KBM-7 (cell line): Measurements from ENCODE around the gene NEURL3.
"Not testable (repeated sequence)": the region's sequence is repeated elsewhere in the genome, so short reads cannot be mapped to it uniquely, and the experiment has no call there.

Source experiments
- DNase-seq: peaks from one replicate; pipeline ENCODE4 v3.0.0-alpha.2; 2015
- in situ Hi-C: fragments of 300-500 bp; cut with MboI; formaldehyde crosslinking; loops from 2 replicates; pipeline ENCODE4 v1.14.3; 2020; ENCODE audit warnings: low sequenced_read_pairs, low pct_unique_long_range_greater_than_20kb, mixed read lengths

The NEURL3 gene, protein sequence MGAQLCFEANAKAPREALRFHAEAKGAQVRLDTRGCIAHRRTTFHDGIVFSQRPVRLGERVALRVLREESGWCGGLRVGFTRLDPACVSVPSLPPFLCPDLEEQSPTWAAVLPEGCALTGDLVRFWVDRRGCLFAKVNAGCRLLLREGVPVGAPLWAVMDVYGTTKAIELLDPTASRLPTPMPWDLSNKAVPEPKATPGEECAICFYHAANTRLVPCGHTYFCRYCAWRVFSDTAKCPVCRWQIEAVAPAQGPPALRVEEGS

DNA sequence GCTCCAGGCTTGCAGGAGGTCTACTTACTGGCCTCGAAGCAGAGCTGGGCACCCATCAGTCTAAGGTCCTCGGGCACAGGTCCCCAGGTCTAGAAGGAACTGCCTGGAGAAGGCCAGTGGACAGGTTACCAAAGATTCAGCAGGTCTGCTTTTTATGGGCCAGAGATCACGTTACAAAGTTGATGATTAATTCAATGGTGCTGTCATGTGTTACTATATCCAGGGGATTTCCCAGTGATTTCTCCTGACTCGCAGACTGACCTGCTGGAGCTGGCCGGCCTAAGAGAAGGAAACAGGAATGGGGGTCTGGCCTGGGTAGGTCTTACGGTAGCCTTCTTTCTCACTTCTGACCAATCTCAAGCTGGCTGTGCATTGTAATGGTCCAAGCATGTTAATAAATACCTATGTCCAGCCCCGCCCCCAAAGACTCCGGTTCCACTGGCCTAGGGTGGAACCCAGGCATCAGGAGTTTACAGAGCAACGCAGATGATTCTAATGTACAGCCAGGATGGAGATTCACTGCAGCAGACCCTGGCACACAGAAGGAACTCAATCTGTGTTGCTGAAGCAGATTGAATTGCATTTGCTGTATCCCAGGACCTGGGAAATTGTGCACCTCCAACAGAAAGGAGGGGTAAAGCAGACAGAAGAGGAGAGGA, at the start of gene NEURL3:
Gene NEURL3, minus strand, starts transcription at position 127 of the 659 bp plus-strand sequence. Its CDS starts 71 bp downstream, at position 56.
- DNase-seq: no peak
- in situ Hi-C loops: no loop called here

DNA sequence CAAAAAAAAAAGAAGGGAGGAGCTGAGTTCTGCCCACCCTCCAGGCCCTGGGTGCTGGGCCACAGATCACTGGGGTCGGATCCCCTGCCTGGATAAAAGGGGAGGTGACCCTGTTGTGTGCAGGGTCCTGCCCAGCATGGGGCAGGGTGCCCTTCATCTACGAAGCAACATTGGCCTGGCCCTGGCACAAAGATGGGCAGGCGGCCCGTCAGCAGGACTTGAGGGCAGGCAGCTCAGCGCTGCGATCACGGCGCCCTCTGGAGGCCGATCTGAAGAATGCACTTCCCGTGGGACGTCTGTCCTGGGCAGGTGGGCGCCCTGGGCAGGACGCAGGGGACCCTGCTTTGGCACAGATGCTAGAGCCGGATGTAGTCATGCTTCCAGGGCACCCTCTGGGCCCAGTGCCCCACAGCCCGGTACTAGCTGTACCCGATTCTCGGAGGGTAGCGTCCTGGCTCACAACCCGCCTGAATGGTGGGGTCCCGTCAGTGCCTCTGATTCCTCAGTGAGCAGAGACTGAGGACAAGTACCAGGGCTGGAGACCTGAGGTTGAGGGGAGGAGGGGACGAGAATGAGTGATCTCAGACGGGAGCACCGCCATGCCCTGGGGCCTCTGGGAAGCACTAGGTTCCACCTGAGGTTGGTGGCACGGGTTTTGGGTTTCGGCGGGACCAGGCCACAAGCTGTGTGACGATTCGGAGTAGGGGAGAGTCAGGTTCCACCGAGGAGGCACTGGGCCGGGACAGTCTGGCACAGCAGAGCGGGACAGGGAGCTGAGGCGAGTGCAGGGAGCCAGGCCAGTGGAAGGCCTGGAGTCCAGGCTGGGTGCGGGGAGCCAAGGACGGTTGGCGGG, 49.4 kb upstream of the NEURL3 start:
- in situ Hi-C loops: no loop called here
- DNase-seq: peak; percentile 73

DNA sequence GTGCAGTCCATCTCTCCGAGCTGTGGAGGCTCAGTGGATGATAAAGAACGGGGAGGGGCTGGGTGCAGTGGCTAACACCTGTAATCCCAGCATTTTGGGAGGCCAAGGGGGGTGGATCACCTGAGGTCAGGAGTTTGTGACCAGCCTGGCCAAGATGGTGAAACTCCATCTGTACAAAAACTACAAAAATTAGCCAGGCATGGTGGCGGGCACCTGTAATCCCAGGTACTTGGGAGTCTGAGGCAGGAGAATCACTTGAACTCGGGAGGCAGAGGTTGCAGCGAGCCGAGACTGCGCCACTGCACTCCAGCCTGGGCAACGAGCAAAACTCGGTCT, 48.8 kb upstream of the NEURL3 start:
- in situ Hi-C loops, DNase-seq: not testable (repeated sequence)

DNA sequence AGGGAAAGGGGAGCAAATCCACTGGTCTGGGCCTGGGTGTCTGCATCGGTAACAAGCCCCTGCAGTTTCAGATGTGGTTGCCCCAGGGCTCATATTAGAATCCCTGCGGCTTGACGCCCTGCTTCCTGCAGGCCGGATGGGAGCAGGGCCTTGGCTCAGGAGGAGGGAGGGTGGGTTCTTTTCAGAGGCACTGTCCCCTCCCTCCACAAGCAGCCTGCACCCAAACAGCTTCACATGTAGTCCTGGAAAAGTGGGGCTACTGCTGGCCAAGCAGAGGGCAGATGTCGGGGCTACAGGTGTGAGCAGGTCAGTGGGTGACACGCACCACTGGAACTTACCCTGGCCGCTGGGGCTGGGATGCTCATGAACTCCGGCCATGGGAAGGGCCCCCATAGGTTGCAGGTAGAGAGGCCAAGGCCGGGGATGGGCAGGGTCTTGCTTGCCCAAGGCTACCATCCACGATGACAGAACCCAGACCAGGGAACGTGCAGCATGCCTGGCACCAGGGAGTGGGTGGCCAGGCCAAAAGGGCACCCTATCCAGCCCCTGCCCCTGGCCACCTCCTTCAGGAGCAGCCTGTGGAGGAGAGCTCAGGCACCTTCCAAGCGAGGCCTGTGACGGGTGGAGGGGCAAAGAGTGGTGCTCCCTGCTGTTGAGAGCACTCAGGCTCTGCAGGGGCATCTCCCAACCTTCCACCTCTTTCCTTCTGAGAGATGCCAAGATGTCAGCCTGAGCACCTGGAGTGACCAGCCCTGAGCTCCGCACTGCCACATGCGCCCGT, 48.2 kb upstream of the NEURL3 start:
- DNase-seq: no peak
- in situ Hi-C loops: no loop called here

DNA sequence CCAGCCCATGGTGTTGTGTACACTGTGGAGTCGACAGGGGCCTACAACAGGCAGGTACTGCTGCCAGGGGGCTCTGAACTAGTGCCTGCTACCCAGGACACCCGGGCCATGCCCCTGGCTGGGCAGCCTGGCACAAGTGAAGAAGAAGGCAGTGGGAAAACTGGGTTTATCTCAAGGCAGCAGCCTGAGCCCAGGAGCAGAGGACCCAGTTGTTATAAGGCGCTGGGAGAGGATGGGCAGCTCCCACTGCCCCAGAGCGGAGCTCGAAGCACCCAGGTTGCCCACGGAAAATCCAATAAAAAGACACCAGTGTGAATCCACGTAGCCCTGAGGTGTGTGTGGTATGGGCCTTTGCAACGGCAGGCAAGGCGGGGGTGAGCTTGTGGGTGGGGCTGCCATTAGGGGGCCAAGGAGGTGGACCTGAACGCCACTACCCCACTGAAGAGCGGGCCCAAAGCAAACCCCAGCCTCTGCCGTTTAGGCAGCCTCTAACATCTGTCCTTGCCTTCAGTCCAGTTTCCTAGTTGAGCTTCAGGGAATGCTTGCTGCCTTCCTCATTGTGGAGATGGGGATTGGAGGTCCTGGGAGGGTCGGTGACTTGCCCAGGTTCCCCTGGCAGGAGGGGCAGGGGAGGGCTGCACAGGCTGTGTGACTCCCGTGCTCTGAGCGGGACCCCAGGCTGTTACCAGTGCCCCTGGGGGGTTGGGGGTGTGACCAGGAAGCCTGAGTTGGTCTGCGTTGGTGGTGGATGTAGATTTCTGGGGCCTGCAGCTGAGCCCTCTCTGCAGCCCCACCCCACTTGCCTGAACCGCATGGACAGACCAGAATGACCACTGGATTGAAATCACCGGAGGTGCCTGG, 47.4 kb upstream of the NEURL3 start:
- no peak for DNase-seq
- in situ Hi-C loops: no loop called here

DNA sequence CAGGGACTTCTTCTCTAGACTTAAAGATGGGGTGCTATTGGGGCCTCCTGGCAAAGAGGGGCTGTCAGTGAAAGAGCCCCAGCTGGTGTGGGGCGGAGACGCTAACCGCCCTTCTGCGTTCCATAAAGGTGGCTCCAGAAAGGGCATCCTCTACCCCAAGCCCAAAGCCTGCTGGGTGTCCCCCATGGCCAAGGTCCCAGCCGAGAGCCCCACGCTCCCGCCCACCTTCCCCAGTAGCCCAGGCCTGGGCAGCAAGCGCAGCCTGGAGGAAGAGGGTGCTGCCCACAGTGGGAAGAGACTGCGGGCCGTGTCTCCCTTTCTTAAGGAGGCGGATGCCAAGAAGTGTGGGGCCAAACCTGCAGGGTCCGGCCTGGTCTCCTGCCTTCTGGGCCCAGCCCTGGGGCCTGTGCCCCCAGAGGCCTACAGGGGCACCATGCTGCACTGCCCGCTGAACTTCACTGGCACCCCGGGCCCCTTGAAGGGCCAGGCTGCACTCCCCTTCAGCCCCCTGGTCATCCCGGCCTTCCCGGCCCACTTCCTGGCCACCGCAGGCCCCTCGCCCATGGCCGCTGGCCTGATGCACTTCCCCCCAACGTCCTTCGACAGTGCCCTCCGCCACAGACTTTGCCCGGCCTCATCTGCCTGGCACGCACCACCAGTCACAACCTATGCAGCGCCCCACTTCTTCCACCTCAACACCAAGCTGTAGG, 46.6 kb upstream of the NEURL3 start:
- in situ Hi-C loops: no loop called here
- no peak for DNase-seq

DNA sequence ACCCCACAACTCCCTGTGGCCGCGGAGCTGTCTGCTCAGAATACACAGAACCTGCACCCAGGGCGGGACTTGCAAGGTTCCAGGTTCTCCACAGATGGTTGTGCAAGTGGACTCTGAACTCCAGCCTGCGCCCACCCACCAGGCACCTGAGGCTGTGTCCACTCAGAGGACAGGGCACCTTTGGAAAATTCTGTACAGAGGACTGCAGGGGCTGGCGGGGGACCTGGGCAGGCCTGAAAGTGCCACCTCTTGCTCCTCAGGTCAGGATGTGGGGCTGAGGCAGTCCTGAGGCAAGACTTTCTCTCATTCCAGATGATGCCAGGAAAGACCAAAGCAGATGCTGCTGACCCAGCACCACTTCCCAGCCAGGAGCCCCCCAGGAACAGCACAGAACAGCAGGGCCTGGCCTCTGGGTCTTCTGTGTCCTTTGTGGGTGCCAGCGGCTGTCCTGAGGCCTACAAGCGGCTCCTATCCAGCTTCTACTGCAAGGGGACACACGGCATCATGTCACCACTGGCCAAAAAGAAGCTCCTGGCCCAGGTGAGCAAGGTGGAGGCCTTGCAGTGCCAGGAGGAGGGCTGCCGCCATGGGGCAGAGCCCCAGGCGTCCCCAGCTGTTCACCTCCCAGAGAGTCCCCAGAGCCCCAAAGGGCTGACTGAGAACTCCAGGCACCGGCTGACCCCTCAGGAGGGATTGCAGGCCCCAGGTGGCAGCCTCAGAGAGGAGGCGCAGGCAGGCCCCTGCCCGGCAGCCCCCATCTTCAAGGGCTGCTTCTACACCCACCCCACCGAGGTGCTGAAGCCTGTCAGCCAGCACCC, 45.8 kb upstream of the NEURL3 start:
- in situ Hi-C loops: no loop called here
- DNase-seq: no peak

DNA sequence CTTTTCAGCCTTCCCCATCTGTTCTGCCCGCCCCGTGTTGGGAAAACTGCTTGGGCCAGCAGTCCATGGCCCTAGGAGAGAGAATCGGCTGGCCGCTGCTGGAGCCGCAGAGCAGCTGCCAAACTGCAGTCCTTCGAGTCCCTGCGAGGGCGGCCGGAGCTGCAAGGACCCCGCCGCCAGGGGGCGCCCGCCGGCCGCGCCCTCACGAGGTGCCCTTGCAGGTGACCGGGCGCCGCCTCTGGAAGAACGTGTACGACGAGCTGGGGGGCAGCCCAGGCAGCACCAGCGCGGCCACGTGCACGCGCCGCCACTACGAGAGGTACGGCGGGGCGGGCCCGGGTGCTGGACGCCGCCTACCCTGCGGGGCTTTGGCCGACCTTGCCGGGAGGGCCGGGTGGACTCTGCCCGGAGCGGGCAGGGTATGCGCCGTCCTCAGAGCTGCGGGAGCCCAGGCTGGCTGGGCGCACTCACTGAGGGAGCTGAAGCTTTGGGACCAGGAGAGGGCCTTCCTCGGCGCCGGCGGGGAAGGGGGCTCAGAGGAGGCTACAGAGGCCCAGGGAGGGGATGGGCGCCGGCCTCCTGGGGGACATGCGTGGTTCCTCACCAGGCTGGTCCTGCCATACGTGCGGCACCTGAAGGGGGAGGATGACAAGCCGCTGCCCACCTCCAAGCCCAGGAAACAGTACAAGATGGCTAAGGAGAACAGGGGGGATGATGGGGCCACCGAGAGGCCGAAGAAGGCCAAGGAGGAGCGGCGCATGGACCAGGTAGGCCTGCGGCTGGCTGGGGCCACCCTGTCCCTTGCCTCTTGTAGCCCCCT, 45.0 kb upstream of the NEURL3 start:
- no peak for DNase-seq
- in situ Hi-C loops: no loop called here

DNA sequence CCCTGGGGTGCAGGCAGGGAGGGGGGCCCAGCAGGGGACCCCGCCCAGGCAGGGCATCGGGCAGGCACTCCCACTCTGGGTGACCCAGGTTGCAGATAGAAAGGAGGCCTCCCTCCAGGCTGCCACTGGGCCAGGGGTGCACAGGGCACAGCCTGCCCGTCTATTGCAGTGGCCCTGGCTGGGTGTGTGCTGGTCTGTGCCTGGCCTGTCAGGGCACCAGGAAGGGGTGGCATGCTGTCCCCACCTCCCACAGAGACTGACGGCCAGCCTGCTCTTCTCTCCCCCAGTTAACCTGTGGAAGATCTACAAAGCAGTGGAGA, 44.3 kb upstream of the NEURL3 start:
- DNase-seq: no peak
- in situ Hi-C loops: no loop called here

DNA sequence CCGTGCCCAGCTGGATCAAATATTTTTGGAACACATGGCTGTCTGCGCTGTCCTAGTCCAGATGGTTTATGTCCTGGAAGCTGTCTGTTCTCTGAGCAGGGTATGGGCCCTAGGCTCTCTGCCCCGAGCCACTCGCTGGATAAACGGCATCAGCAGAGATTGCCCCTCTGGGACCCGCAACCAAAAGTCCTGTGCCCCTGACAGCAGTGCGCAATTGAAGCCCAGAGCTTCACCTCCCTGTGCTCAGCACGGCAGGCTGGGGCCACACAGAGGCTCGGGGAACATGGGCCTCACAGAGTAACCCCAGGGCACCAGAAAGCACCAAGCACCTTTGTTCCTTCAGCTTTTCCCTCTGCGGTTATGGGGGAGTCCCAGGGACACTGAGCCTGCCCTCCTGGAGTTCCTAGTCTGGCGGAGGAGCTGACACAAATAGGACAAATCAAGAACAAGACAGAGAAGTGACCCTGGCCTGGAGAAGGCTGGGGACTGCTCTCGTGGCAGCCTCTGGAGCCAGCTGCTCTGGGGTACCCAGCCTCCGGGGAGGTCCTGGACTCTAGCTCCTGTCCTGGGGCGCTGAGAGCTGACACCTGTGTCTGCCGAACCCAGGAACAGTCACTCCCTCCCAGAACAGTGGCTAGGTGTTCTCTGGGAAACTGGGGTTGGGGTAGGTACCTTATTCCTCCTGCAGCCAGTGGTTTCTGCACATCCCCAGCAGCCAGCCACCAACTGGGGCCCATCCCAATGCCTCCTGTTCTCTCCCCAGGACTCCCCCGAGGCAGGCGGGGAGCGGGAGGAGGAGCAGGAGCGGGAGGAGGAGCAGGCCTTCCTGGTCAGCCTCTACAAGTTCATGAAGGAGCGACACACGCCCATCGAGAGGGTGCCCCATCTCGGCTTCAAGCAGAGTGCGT, 43.7 kb upstream of the NEURL3 start:
- in situ Hi-C loops: no loop called here
- DNase-seq: no peak

DNA sequence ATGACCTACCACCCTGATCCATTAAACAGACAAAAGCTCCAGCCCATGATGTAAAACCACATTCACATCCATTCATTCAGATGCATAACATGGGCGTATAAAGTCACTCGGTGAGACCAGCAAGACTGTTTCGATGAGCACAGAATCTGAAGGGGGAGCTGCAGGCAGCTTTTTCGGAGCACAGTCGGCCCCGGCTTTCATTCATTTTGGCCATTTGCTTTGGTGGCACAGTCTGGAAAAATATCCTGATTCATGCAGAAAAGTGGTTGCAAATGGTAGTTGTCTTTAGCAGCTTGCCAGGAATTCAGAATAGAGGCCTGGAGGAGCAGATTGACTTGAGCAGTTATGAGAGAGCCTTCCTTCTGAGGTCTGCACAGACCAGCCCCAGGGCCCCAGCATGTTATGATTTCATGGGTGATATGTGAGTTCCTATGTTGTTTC, 42.6 kb upstream of the NEURL3 start:
- in situ Hi-C loops: no loop called here
- DNase-seq: no peak

DNA sequence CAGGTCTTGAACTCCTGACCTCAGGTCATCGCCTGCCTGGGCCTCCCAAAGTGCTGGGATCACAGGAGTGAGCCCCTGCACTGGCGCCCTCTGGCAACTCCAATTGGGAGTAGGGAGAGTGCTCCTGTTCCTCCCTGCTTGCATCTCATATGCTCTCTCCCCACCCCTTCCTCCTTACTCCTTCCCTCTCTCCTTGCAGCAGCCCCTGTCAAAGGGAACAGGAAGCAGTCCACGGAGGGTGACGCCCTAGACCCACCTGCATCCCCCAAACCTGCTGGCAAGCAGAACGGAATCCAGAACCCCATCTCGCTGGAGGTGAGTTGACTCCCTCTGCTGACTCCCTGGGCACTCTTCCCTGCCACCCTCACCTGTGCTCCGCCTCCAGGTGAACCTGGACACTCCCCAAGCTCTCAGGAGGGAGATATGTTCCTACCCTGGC, 42.1 kb upstream of the NEURL3 start:
- in situ Hi-C loops: no loop called here
- DNase-seq: no peak

DNA sequence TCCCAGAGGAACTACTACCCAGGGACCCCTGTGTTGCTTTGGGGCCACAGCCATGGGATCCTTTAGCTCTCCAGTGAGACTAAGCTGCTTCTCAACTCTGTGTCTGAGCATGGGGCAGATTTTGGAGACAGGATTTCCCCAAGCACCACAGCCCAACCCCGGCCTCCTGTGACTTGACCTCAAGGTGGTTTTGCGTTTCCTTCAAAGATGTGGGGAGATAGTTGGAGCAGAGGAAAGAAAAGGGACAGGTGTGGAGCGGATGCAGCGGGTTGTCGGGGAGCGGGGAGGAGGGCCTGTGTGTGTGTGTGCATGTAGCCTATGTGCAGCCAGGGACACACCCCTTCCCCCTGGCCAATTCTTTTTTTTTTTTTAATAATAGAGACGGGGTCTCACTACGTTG, 41.6 kb upstream of the NEURL3 start:
- no peak for DNase-seq
- in situ Hi-C loops: no loop called here

DNA sequence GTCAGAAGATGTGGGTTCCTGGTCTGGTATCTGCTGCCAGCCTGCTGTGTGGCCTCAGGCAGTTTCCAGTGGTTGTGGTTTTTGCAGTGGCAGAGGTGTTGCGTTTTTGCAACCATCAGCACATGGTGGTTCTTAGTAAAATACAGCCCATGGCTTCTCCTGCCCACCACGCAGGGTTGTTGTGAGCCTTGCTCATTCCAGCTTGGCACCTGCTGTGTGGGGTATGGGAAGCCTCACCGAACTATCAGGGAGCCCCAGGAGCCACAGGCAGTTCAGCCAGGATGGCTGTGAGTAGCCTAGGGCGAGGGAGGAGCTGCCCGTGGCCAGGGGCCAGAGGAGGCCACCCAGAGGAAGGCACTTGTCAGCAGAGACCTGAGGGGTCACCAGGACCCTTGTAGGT, 41.2 kb upstream of the NEURL3 start:
- in situ Hi-C loops: no loop called here
- DNase-seq: no peak

DNA sequence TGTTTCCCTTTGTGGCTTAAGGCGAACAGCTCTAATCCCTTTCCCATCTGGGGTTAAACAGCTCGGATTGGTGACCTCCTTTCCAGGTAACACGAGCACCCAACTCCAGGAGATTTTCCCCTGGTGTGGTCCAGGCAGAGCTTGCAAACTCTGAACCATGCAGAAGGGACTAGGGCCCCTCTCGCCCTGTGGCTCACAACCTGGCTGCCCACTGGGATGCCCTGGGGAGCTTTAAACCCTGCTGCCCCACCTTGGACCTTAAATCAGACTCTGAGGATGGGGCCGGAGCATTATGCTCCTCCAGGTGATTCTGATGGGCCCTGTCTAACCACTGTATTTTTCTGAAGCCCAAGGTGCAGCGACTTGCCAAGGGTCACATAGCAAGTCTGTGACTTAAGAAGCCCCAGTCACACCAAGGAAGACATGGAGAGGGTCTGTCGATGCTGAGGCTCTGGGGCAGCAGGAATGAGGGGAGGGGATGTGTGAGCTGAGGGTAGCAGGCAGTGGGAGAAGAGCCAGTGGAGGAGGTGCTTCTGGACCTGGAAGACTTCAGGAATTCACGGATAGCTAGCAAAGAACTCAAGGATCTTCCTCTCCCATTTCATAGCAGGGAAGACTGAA, 37.3 kb upstream of the NEURL3 start:
- in situ Hi-C loops: no loop called here
- DNase-seq: no peak
